COLO668 (cell line): ENCODE measurements around the gene PSIP1.
"Not testable (repeated sequence)": the region's sequence is repeated elsewhere in the genome, so short reads cannot be mapped to it uniquely, and the experiment has no call there.

Experiments used
- DNase-seq: peaks from one replicate; lab custom pipeline; 2025; ENCODE audit not compliant: unreplicated experiment; lab: John Stamatoyannopoulos, UW

Gene PSIP1

DNA sequence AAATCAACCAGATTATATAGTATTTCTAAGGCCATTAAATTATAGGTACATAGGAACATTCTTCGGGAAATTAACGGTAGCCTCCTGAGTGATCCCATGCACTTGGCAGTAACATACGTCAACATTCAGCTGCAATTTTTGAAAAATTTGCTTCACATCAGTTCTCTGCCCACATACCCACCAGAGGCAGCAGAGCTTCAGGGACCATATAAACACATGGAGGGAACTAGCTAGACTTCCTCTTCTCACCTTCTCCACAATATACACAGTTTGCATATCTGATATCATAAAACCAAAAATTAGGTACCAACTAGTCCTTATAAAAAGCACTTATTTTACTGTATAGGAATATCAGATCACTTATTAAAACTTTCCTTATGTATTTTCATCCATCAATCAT, 4.8 kb downstream of the PSIP1 start:
- DNase-seq: no peak

- no peak for DNase-seq
Measured at GRCh38 chr9:15501803-15502202, 9.0 kb downstream of the PSIP1 start.

DNA sequence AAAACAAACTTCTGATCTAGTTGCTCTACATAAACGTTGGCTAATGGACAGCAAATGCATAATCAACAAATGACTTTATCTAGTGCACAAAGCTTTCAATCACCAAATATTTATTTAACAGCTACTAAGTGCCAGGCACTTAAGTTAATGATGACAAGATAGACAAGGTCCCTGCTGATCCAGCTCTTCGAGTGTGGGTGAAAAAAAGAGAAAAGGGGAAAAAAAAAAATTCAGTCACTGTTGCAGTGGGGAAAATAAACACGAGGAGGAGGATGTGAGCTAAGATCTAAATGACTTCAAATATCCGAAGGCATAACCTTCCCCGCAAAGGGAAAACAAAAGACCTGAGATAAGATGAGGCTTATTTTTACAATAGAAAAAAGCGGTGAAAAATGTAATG, 9.6 kb downstream of the PSIP1 start:
- no peak for DNase-seq

DNA sequence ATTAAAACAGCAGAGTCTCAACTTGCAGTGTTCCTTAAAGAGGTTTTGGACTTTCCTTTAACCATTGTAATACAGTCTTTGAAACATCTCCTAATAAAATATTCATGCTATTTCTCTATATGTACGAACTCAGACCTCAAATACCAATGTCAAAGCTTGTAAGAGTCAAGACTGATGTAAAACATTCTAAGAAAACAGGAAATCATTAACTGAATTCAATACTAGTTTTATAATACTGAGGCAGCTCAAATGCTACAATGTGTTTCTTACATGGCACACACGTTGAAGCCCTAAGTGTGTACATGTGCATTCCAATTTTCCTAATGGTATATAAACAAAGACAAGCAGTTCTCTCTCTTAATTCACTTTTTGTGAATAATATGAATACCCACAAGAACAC, 11.6 kb downstream of the PSIP1 start:
- DNase-seq: no peak

- DNase-seq: no peak
Measured at GRCh38 chr9:15498246-15498995, 12.3 kb downstream of the PSIP1 start.

DNA sequence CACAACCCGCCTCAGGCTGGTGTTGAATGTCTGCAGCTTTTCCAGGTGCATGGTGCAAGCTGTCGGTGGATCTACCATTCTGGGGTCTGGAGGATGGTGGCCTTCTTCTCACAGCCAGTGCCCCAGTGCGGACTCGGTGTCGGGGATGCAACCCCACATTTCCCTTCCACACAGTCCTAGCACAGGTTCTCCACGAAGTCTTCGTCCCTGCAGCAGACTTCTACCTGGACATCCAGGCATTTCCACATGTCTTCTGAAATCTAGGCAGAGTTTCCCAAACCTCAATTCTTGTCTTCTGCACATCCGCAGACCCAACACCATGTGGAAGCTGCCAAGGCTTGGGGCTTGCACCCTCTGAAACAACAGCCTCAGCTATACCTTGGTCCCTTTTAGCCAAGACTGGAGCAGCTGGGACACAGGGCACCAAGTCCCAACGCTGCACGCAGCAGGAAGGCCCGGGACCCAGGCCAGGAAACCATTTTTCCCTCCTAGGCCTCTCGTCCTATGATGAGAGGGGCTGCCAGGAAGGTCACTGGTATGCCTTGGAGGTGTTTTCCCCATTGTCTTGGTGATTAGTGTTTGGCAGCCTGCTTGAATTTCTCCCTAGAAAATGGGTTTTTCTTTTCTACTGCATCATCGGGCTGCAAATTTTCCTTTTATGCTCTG, 18.2 kb downstream of the PSIP1 start:
- no peak for DNase-seq

DNA sequence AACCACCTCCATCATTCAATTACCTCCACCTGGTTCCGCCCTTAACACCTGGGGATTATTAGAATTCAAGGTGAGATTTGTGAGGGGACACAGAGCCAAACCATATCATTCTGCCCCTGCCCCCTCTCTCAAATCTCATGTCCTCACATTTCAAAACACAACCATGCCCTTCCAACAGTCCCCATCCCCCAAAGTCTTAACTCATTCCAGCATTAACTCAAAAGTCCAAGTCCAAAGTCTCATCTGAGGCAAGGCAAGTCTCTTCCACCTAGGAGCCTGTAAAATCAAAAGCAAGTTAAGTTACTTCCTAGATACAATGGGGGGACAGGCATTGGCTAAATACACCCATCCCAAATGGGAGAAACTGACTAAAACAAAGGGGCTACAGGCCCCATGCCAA, 18.8 kb downstream of the PSIP1 start:
- DNase-seq: no peak

DNA sequence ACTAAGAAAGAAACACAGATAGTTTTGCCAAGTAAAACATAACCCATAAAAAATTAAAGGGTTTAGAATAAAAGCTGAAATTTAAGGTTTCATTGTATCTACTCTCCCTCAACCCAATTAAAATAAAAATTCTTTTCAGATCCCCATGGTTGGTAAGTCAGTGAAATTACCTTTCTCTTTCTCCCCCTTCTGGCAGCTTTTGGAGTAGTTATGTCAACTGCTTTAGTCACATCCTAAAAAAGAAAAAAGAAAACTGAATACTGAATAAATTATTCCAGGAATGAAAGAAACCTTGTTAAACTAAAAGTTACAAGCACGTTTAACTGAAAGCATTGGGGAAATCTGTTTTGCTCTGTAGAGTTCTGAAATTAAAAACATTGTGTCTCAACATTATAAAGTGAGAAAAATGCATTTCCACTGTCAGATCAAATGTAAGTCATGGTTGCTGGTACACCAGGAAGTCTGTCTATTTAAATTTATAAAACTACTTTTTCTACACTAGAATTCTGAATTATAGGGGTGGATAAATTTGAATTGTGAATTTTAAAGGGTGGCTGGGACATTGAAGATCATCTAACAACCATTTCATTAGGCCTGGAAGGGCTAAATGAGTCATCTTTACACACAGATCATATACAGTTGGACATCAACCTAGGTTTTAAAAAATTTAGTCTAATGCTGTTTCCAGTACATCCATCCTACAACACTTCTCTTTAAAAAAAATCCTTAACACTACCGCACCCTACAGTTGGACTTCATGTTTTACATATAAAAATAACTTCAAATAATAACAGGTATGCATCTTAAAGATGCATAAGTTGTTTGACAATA, 24.7 kb downstream of the PSIP1 start:
- no peak for DNase-seq

GRCh38 chr9:15484802-15485201, 26.0 kb downstream of the PSIP1 start:
- no peak for DNase-seq

DNA sequence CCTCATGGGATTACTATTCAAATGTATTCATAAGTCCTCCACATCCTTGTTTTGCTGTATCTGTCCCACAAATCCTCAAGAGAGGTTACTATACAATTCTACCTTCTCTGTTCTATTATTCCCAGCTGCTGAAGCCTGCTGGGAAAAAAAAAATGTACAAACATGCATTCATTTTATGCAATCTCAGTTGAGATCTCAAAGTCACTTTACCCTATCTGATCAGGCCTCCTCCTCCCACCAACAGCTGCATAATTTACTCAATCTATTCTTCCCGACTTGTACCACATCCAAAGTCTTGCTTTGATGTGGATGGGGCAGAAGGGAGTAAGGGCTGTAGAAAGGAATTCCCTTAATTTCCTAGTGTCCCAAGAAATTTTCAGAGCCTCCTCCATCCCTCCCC, 28.6 kb downstream of the PSIP1 start:
- DNase-seq: no peak

- DNase-seq: no peak
Measured at GRCh38 chr9:15480028-15480427, 30.7 kb downstream of the PSIP1 start.

DNA sequence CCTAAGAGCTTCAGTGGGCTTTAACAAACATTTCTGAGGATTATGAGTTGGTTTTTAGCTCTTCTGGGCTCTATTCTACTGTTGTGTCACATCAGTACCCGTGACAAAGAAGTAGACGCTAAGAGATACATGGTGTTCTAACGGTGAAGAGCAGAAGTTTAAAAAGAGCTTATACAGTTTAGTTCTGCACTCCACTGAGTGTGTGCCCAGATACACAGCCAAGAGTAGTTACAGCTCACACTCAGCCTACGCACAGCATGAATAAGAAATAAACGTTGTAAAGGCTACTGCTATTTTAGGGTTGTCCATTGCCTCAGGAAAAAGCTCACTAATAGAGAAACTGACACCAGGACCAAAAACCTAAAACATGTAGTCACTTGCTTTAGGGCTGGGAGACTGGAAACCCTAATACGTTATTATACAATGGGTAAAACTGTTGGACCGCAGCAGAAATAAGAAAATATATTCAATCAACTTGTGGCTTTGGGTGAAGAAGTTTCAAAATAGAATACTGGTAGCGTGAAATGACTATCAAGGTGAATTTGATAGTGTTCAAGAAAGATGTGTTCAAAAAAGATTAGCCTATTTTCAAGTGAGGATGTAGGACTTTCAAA, 34.7 kb downstream of the PSIP1 start:
- DNase-seq: no peak

- no peak for DNase-seq
Measured at GRCh38 chr9:15469862-15470261, 40.9 kb downstream of the PSIP1 start.

GRCh38 chr9:15469406-15469805, 41.4 kb downstream of the PSIP1 start:
- no peak for DNase-seq

DNA sequence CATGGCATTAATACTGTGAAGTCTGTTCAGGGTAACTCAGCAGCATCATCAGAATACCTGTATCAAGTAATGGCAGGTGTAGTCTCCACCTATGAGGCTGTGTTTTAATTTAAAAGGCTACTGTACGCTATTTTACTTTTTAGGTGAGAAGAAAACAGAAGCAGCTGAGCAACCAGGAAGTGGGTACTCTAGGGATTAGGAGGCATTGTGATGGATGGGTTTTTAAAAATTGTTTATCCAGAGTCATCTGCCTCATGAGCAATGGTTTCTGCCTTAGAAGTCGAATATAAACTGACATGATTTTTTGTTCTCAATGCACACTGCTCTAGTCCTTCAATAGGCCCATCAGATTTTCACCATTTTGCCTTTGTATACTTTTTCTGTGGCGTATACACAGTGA, 42.6 kb downstream of the PSIP1 start:
- no peak for DNase-seq

DNA sequence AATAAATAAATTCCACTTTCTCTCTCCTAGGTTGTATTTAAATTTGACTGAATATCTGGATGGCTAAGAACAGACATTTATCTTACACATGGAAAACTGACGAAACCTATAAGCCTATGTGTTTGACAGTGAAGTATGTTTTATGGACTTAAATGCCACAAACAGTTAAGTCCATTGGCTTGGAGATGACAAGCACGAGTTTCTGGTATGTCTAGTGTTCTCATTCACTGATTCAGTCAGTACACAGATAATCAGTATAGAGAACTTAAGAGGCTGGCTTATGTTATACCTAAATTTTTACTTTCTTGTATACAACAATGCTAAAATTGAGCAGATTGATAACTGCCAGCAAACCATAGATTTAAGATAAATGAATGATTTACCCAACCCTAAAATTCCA, 49.2 kb downstream of the PSIP1 start:
- DNase-seq: no peak

DNA sequence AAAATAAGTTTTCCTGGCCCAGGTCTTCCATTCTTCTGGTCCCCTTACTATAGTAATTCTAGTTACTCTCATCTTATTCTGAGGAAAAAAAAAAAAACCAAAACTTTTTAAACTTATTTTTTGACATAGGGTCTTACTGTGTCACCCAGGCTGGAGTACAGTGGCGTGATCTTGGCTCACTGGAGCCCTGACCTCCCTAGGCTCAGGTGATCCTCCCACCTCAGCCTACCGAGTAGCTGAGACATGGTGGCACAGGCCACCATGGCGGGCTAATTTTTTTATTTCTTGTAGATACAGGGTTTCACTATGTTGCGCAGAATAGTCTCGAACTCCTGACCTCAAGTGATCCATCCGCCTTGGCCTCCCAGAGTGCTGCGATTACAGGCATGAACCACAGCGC, 49.7 kb downstream of the PSIP1 start:
- no peak for DNase-seq

GRCh38 chr9:15453956-15454355, 56.8 kb downstream of the PSIP1 start:
- DNase-seq: no peak

DNA sequence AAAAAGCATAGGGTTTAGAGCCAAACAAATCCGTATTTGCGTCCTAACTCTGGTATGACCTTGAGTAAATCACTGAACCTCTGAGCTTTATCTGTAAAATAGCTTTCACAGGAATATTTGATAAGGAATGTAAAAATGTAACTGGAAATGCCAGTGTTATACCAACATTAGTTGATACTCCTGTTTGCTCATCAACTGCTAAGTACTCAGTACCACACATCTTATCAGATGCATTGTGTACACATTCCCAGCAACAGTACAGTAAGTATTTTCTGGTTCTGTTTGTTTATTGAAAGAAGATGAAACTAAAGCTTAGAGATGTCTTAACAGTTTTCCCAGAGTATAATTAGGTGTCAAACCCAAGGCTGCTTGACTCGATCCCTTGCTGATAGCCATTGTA, 66.6 kb downstream of the PSIP1 start:
- DNase-seq: no peak

- not testable (repeated sequence) for DNase-seq
Measured at GRCh38 chr9:15442264-15442663, 68.5 kb downstream of the PSIP1 start.

DNA sequence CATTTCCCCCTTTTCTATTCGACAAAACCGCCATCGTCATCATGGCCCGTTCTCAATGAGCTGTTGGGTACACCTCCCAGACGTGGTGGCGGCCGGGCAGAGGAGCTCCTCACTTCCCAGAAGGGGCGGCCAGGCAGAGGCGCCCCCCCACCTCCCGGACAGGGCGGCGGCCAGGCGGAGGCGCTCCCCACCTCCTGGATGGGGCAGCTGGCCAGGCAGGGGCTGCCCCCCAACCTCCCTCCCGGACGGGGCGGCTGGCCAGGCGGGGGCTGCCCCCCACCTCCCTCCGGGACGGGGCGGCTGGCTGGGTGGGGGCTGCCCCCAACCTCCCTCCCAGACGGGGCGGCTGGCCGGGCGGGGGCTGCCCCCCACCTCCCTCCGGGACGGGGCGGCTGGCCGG, 68.9 kb downstream of the PSIP1 start:
- not testable (repeated sequence) for DNase-seq

DNA sequence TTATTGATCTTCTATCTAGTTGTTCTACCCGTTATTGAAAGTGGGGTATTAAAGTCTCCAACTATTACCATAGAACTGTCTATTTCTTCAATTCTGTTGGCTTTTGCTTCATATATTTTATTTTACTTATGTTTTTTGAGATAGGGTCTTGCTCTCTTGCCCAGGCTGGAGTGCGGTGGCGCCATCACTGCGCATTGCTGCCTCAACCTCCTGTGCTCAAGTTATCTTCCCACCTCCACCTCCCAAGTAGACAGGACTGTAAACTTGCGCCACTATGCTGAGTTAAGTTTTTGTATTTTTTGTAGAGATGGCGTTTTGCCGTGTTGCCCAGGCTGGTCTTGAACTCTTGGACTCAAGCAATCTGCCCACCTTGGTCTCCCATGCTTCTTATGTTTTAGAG, 71.9 kb downstream of the PSIP1 start:
- DNase-seq: no peak
